GM12874 (cell line): ENCODE data around the gene AKAP5.

Experiments
- CTCF ChIP-seq: IDR thresholded peaks from 2 replicates; pipeline ENCODE4 v1.5.1; 2011; ENCODE audit warnings: low read depth, mild to moderate bottlenecking, control low read depth, low read length, moderate library complexity; ENCODE audit not compliant: insufficient read depth

Gene AKAP5

GRCh38 chr14:64493455-64493854 lies 28.2 kb downstream of the AKAP5 start:
- TF ChIP-seq CTCF, result no peak

GRCh38 chr14:64495252-64495651 lies 30.0 kb downstream of the AKAP5 start:
- TF ChIP-seq CTCF, result no peak

- no peak for TF ChIP-seq CTCF
These were observed 31.5 kb downstream of the AKAP5 start for GRCh38 chr14:64496764-64497163.

- TF ChIP-seq CTCF, result no peak
These were observed 34.8 kb downstream of the AKAP5 start for GRCh38 chr14:64500088-64500487.

- TF ChIP-seq CTCF, result no peak
These were observed 36.3 kb downstream of the AKAP5 start for GRCh38 chr14:64501411-64502171.

- TF ChIP-seq CTCF, result no peak
These were observed 37.2 kb downstream of the AKAP5 start for GRCh38 chr14:64502456-64502855.

- no peak for TF ChIP-seq CTCF
These were observed 37.7 kb downstream of the AKAP5 start for GRCh38 chr14:64502887-64503433.
